Lower leg skin (tissue), 3 donors: ENCODE data around the gene CCDC127.

Experiments used
- POLR2A ChIP-seq, 2 donors: fragments of 450-650 bp; IDR thresholded peaks; one replicate each; pipeline ENCODE4 v1.6.1; 2016 to 2017; ENCODE audit warnings: antibody characterized with exemption in 2 of 2, mild to moderate bottlenecking in 1 of 2, moderate library complexity in 1 of 2
- TF ChIP-seq, protein P1 (sequence below), 3 donors: fragments of 450-650 bp; IDR thresholded peaks; one replicate each; pipeline ENCODE4 v1.5.1; 2016; ENCODE audit warnings: antibody characterized with exemption in 3 of 3, mild to moderate bottlenecking in 3 of 3, moderate library complexity in 2 of 3

DNA sequence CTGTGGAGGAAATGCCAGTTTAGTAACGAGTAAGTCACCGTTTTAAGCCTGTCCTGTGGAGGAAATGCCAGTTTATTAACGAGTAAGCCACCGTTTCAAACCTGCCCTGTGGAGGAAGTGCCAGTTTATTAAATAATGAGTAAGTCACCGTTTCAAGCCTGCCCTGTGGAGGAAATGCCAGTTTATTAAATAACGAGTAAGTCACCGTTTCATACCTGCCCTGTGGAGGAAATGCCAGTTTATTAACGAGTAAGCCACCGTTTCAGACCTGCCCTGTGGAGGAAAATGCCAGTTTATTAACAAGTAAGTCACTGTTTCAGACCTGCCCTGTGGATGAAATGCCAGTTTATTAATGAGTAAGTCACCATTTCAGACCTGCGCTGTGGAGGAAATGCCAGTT is 34.6 kb upstream of the CCDC127 start:
- TF ChIP-seq, protein P1, sequence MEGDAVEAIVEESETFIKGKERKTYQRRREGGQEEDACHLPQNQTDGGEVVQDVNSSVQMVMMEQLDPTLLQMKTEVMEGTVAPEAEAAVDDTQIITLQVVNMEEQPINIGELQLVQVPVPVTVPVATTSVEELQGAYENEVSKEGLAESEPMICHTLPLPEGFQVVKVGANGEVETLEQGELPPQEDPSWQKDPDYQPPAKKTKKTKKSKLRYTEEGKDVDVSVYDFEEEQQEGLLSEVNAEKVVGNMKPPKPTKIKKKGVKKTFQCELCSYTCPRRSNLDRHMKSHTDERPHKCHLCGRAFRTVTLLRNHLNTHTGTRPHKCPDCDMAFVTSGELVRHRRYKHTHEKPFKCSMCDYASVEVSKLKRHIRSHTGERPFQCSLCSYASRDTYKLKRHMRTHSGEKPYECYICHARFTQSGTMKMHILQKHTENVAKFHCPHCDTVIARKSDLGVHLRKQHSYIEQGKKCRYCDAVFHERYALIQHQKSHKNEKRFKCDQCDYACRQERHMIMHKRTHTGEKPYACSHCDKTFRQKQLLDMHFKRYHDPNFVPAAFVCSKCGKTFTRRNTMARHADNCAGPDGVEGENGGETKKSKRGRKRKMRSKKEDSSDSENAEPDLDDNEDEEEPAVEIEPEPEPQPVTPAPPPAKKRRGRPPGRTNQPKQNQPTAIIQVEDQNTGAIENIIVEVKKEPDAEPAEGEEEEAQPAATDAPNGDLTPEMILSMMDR (IDR thresholded peaks at IDR 0.05): no peak
- TF ChIP-seq POLR2A (IDR thresholded peaks at IDR 0.05): no peak
